Activated CD4-positive, alpha-beta memory T cell treated with anti-CD3 and anti-CD28 coated beads, Interleukin-2, amount 10 ng/mL, durations not matched to agents 7 days and 5 days (primary cell): Measurements from ENCODE around the gene ACP4. TPM values are rescaled to one million over a fixed set of nuclear protein-coding genes. Genes with fewer than 3 reads are reported as not detected.

ENCODE experiments used
- total RNA-seq, 2 experiments: library from RNA; stranded (reverse); gene quantifications; one replicate each; pipeline ENCODE4 v1.2.3, GENCODE V29; 2021

ACP4 gene
- total RNA-seq, 2 experiments from 2014 or later, result not detected

Other genes with a start within 250 kb of the ACP4 start
- not detected for gene LRRC4B, start 222.0 kb upstream of the ACP4 start, total RNA-seq
- gene SYT3, start 150.5 kb upstream of the ACP4 start, total RNA-seq, result not detected
- not detected for gene C19orf81, start 141.0 kb upstream of the ACP4 start, total RNA-seq
- not detected for gene SHANK1, start 70.6 kb upstream of the ACP4 start, total RNA-seq
- gene CLEC11A, start 67.1 kb upstream of the ACP4 start, total RNA-seq, result under 1 TPM; 0.43 to 0.65 TPM
- gene GPR32, start 20.0 kb upstream of the ACP4 start, total RNA-seq, result not detected
- 1 to 10 TPM; 2.2 to 2.6 TPM for gene KLK1, start 33.4 kb downstream of the ACP4 start, total RNA-seq
- gene KLK15, start 43.2 kb downstream of the ACP4 start, total RNA-seq, result not detected
- gene KLK3, start 64.5 kb downstream of the ACP4 start, total RNA-seq, result not detected
- under 1 TPM in 1 of 2 experiments, not detected in 1; 0.35 TPM for gene KLK2, start 83.0 kb downstream of the ACP4 start, total RNA-seq
- gene KLK4, start 121.0 kb downstream of the ACP4 start, total RNA-seq, result not detected
- gene KLK5, start 162.6 kb downstream of the ACP4 start, total RNA-seq, result not detected
- not detected for gene KLK6, start 179.2 kb downstream of the ACP4 start, total RNA-seq
- gene KLK7, start 193.5 kb downstream of the ACP4 start, total RNA-seq, result not detected
- not detected for gene KLK8, start 211.2 kb downstream of the ACP4 start, total RNA-seq
- gene KLK10, start 229.3 kb downstream of the ACP4 start, total RNA-seq, result not detected
- not detected for gene KLK11, start 236.2 kb downstream of the ACP4 start, total RNA-seq
- not detected for gene KLK12, start 244.6 kb downstream of the ACP4 start, total RNA-seq